NCI-H2196 (cell line): ENCODE results near the gene RCAN2.

Source experiments
- DNase-seq: peaks from one replicate; lab custom pipeline; 2025; ENCODE audit not compliant: unreplicated experiment; lab: John Stamatoyannopoulos, UW

Gene RCAN2

GRCh38 chr6:46172176-46172575 is 319.1 kb downstream of the RCAN2 start:
- no peak for DNase-seq
